Common myeloid progenitor, CD34-positive (primary cell): ENCODE data around the gene KRT79.

Experiments
- CTCF ChIA-PET: fragments of 350-600 bp; sonication (Branson Sonifier 250); formaldehyde crosslinking; loops from one replicate; lab custom pipeline; 2021; ENCODE audit warnings: antibody characterized with exemption; lab: Charles Lee
- POLR2A ChIA-PET: fragments of 350-600 bp; sonication (Branson Sonifier 250); formaldehyde crosslinking; loops from one replicate; lab custom pipeline; 2021; ENCODE audit warnings: antibody characterized with exemption; lab: Charles Lee
- DNase-seq, 3 donors: peaks; one replicate each; pipeline versions ENCODE4 v3.0.0 to v3.0.0-alpha.2; 2013
- H3K27ac ChIP-seq, 2 experiments: 1 replicate in 1 of 2; 2 replicates in 1 of 2; pipeline ENCODE4 v1.7.0; 2013; ENCODE audit warnings: inconsistent platforms in 2 of 2, low read length in 2 of 2, mild to moderate bottlenecking in 2 of 2, low read depth in 1 of 2, moderate library complexity in 1 of 2; ENCODE audit not compliant: severe bottlenecking in 2 of 2, insufficient read depth in 1 of 2, poor library complexity in 1 of 2
- H3K27me3 ChIP-seq, 5 experiments: replicated peaks in 2 of 5; 1 replicate in 3 of 5; 2 replicates in 2 of 5; pipeline versions ENCODE4 v1.6.1 to v1.7.0; 2013; ENCODE audit warnings: low read length in 4 of 5, mild to moderate bottlenecking in 2 of 5, moderate library complexity in 2 of 5, inconsistent platforms in 1 of 5; ENCODE audit not compliant: insufficient read depth in 5 of 5, control insufficient read depth in 4 of 5
- H3K36me3 ChIP-seq, 4 experiments: 1 replicate in 2 of 4; 2 replicates in 2 of 4; pipeline versions ENCODE4 v1.6.1 to v1.7.0; 2013; ENCODE audit warnings: low read length in 3 of 4, control low read depth in 1 of 4, mild to moderate bottlenecking in 1 of 4; ENCODE audit not compliant: control insufficient read depth in 4 of 4, insufficient read depth in 4 of 4
- H3K4me1 ChIP-seq, 4 experiments: 1 replicate in 3 of 4; 2 replicates in 1 of 4; pipeline versions ENCODE4 v1.6.1 to v1.7.1; 2013; ENCODE audit warnings: low read length in 3 of 4, mild to moderate bottlenecking in 3 of 4, control low read depth in 1 of 4, inconsistent platforms in 1 of 4, moderate library complexity in 1 of 4; ENCODE audit not compliant: control insufficient read depth in 4 of 4, insufficient read depth in 4 of 4; ENCODE audit errors: control extremely low read depth in 1 of 4
- H3K4me3 ChIP-seq, 7 experiments: 1 replicate in 4 of 7; 2 replicates in 3 of 7; pipeline versions ENCODE4 v1.5.1 to v1.7.0; 2013; ENCODE audit warnings: mild to moderate bottlenecking in 7 of 7, low read length in 6 of 7, moderate library complexity in 6 of 7, inconsistent platforms in 2 of 7, low read depth in 2 of 7, control low read depth in 1 of 7; ENCODE audit not compliant: insufficient read depth in 4 of 7, control insufficient read depth in 1 of 7; ENCODE audit errors: extremely low read depth in 1 of 7
- H3K9me3 ChIP-seq, 5 experiments: 1 replicate in 4 of 5; 2 replicates in 1 of 5; pipeline versions ENCODE4 v1.6.1 to v1.7.1; 2013; ENCODE audit warnings: low read length in 4 of 5, mild to moderate bottlenecking in 2 of 5, inconsistent platforms in 1 of 5, low read depth in 1 of 5, moderate library complexity in 1 of 5; ENCODE audit not compliant: control insufficient read depth in 4 of 5, insufficient read depth in 2 of 5; ENCODE audit errors: control extremely low read depth in 1 of 5
- WGBS: methylation state at CpG from one replicate; pipeline ENCODE4 v1.1.5; 2013; ENCODE audit not compliant: insufficient coverage; 5-methylcytosine and 5-hydroxymethylcytosine counted together

Gene KRT79

GRCh38 chr12:52834727-52835001, 553 bp upstream of the KRT79 start:
- CTCF ChIA-PET: no interaction called here

GRCh38 chr12:52832985-52833905, 866 bp downstream of the KRT79 start:
- Histone ChIP-seq H3K9me3 (no peaks in the 10 kb centered on the region), H3K4me3 (no peak overlapping the region), H3K27ac (no peak overlapping the region), H3K4me1 (peaks cover 0 to 12% (median 3%) of the 10 kb centered on the region in 4 experiments), H3K27me3 (peaks cover 0 to 4% (median 0%) of the 10 kb centered on the region in 5 experiments), H3K36me3 (no peaks in the 10 kb centered on the region)
- CTCF ChIA-PET: interaction anchor here (0.6 kb wide), 1 partner anchor 417 kb away, joined by 3 read pairs; no protein-coding TSS in a partner anchor
- no peak for DNase-seq
- POLR2A ChIA-PET: no interaction called here
- WGBS: 96% methylated on average over 13 of the region's 20 CpGs

More at GRCh38 chr12:52834727-52835001, 553 bp upstream of the KRT79 start:
- no peaks in the 10 kb centered on the region for H3K9me3 ChIP-seq
- H3K4me3 ChIP-seq: no peak overlapping the region
- no peak for DNase-seq
- WGBS: 85% methylated on average over 3 of the region's 4 CpGs
- H3K27ac ChIP-seq: no peak overlapping the region
- H3K36me3 ChIP-seq: no peaks in the 10 kb centered on the region
- POLR2A ChIA-PET: no interaction called here
- peaks cover 0 to 12% (median 3%) of the 10 kb centered on the region in 4 experiments for H3K4me1 ChIP-seq
- peaks cover 0 to 4% (median 0%) of the 10 kb centered on the region in 5 experiments for H3K27me3 ChIP-seq

GRCh38 chr12:52832451-52832850, 1.7 kb downstream of the KRT79 start:
- POLR2A ChIA-PET: no interaction called here
- no peaks in the 10 kb centered on the region for H3K36me3 ChIP-seq
- no peak overlapping the region for H3K4me3 ChIP-seq
- peaks cover 0 to 4% (median 0%) of the 10 kb centered on the region in 5 experiments for H3K27me3 ChIP-seq
- 100% methylated on average over 1 of the region's 3 CpGs for WGBS
- CTCF ChIA-PET: no interaction called here
- H3K27ac ChIP-seq: no peak overlapping the region
- DNase-seq: no peak
- peaks cover 0 to 12% (median 3%) of the 10 kb centered on the region in 4 experiments for H3K4me1 ChIP-seq
- no peaks in the 10 kb centered on the region for H3K9me3 ChIP-seq

GRCh38 chr12:52831251-52831650, 2.9 kb downstream of the KRT79 start:
- ChIA-PET CTCF (no interaction called here), POLR2A (interaction anchor here (0.7 kb wide), 1 partner anchor 63 kb away, joined by 4 read pairs; no protein-coding TSS in a partner anchor)
- Histone ChIP-seq H3K36me3 (no peaks in the 10 kb centered on the region), H3K4me1 (peaks cover 0 to 8% (median 2%) of the 10 kb centered on the region in 4 experiments), H3K4me3 (no peak overlapping the region), H3K9me3 (no peaks in the 10 kb centered on the region), H3K27me3 (peaks cover 0 to 9% (median 0%) of the 10 kb centered on the region in 5 experiments), H3K27ac (no peak overlapping the region)
- no peak for DNase-seq
- WGBS: 95% methylated on average over 6 of the region's 7 CpGs

- WGBS: 86% methylated on average over 6 of the region's 8 CpGs
- H3K9me3 ChIP-seq: no peaks in the 10 kb centered on the region
- no peaks in the 10 kb centered on the region for H3K36me3 ChIP-seq
- POLR2A ChIA-PET: no interaction called here
- no peak overlapping the region for H3K27ac ChIP-seq
- H3K27me3 ChIP-seq: peaks cover 0 to 9% (median 0%) of the 10 kb centered on the region in 5 experiments
- no peak overlapping the region for H3K4me3 ChIP-seq
- DNase-seq: no peak
- no peaks in the 10 kb centered on the region for H3K4me1 ChIP-seq
- CTCF ChIA-PET: no interaction called here
Measured at GRCh38 chr12:52829986-52830770, 3.9 kb downstream of the KRT79 start.

GRCh38 chr12:52828591-52829021, 5.5 kb downstream of the KRT79 start:
- 17% methylated on average over 1 of the region's 2 CpGs for WGBS
- CTCF ChIA-PET: interaction anchor here (1.5 kb wide), 1 partner anchor 49 kb away, joined by 3 read pairs; no protein-coding TSS in a partner anchor
- POLR2A ChIA-PET: interaction anchor here (0.6 kb wide), 1 partner anchor 45 kb away, joined by 3 read pairs; no protein-coding TSS in a partner anchor
- DNase-seq: no peak
- no peak overlapping the region for H3K27ac ChIP-seq
- H3K4me1 ChIP-seq: no peaks in the 10 kb centered on the region
- H3K27me3 ChIP-seq: peaks cover 0 to 9% (median 0%) of the 10 kb centered on the region in 5 experiments
- H3K36me3 ChIP-seq: no peaks in the 10 kb centered on the region
- no peaks in the 10 kb centered on the region for H3K9me3 ChIP-seq
- no peak overlapping the region for H3K4me3 ChIP-seq
